Islet precursor cell (in vitro differentiated cells): Measurements from ENCODE around the gene AP4B1.
A peak's percentile ranks its signal among the peaks of the same experiment; 100 is the strongest.

ENCODE experiments used
- DNase-seq: peaks from one replicate; pipeline ENCODE4 v3.0.0-alpha.2; 2018

The AP4B1 gene

GRCh38 chr1:113929750-113930498 is 25.3 kb upstream of the AP4B1 start:
- peak; percentile 71 for DNase-seq

- DNase-seq = peak; percentile 96
Measured at GRCh38 chr1:113928941-113929749, 24.5 kb upstream of the AP4B1 start, which contains the start of gene HIPK1. TSS of gene HIPK1 (plus strand) at chr1:113929324.

GRCh38 chr1:113928187-113928930 is 23.8 kb upstream of the AP4B1 start:
- DNase-seq = no peak

- DNase-seq = no peak
Measured at GRCh38 chr1:113924473-113924872, 19.9 kb upstream of the AP4B1 start.

- no peak for DNase-seq
Measured at GRCh38 chr1:113922957-113923356, 18.4 kb upstream of the AP4B1 start.

DNA sequence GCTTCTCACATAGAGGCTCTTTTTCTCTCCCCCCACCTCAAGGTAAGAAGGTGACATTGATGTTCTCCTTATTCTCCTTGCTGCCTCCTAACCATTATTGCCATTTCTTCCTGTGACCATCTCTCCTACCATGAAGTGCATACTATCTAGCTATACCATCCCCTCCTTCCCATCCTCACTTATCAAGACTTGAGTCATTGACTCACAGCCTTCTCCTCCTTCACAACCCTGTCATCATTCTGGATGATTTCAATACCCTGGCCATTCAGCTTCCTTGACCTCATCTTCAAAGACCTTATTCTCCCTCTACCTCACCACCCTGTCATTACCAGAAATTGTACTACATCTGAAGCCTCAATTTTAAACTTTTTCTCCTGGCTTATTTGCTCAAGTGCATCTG is 13.6 kb upstream of the AP4B1 start:
- DNase-seq = no peak

- DNase-seq = no peak
Measured at GRCh38 chr1:113917400-113918082, 12.9 kb upstream of the AP4B1 start.

DNA sequence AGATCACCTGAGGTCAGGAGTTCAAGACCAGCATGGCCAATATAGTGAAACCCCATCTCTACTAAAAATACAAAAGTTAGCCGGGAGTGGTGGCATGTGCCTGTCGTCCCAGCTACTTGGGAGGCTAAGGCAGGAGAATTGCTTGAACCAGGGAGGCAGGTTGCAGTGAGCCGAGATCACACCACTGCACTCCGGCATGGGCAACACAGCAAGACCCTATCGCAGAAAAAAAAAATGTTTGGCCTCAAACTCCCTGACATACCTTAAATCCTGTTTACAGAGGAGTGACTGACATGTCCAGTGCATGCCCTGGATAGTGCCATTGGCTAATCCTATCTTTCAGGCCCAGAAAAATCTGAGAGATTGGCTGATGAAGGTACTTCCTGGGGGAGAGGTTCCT is 12.4 kb upstream of the AP4B1 start:
- DNase-seq = no peak

- no peak for DNase-seq
Measured at GRCh38 chr1:113913887-113914664, 9.5 kb upstream of the AP4B1 start.

DNA sequence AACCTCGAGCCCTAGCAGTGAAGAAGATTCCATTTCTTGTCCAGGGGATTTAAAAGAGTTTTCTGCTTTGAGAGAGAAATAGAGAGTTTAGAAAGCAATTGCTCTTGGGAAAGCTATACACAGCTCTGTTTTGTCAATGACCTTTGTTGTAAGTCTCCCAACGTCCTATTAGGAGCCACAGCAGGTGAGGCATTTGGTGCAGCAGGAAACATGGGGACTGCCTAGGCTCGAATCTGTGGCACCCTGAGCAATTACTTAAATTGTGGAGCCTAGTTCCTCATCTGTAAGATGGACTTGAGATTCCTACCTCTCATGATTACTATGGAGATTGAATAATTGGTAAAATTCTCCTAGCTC is 8.7 kb upstream of the AP4B1 start:
- no peak for DNase-seq

DNA sequence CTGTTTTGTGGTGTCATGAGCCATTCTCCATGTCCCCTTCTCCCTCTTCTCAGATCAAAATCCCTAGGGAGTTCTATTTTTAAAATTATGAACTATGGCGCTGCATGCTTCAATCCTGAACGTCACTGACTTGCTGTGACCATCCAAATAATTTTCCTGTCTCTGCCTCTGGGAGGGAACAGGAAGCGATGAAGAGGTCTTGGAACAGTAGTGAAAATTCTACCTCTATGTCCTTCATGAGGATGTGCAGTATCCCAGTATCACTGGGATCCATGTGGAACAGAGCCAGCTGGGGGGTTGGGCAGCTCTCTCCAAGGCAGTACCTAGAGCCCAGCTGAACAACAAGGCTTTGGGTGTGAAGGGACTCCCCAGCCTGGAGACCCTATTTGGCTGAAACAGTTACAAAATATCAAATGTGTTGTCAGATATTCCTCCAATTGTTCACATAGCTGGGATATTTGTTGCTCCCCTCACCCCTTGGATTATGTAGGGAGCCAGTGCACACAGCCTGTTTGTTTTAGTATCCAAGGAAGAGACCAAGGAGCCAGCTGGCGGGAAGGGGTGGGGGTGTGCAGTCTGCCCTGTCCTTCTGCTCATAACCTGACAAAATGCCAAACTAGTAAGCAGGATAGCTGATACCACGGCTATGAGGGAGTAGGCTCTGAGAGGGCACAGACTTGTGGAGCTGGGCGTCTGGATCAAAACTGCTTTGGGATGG is 8.2 kb upstream of the AP4B1 start:
- no peak for DNase-seq

GRCh38 chr1:113905435-113905861 is 849 bp upstream of the AP4B1 start:
- peak; percentile 76 for DNase-seq

GRCh38 chr1:113904293-113904673 is 316 bp downstream of the AP4B1 start:
- no peak for DNase-seq

GRCh38 chr1:113903501-113904292 is 902 bp downstream of the AP4B1 start:
- DNase-seq = no peak

DNA sequence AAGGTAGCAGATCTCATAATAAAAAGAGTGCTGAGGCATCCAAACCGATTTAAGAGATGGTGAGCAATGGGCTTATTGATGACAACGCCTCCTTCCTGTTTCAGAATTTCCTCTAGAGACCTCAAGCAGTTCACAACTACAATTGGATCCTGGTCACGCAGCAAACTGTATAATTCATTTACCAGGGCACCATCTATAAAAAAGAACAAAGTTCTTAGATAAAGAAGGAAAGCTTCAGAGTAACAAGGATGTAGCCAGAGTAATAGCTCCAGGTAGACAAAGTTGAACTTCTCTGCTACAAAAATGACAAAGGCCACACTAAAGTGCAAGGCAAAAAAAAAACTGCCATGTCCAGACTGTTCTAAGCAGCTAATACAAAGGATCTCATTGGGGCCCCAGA is 3.4 kb downstream of the AP4B1 start:
- no peak for DNase-seq

DNA sequence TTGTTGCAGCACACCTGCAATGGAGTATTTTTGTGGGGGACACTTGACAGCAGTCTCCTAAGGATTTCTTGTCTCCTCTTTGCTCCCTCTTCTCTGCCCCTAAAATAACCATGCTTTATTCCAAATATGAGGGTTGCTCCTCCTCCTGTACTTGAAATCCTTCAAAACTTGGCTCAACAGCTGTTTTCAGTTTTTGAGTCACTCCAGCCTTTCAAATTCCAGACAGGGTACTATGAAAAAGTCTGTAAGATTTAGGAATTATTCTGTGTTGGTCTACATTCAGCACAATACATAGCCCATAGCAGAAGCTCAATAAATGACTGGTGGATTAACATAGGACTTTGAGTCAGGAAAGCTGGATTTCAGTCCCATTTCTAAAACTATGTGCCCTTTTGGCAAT is 5.5 kb downstream of the AP4B1 start:
- DNase-seq = no peak

- DNase-seq = no peak
Measured at GRCh38 chr1:113898241-113898814, 6.3 kb downstream of the AP4B1 start.

GRCh38 chr1:113895961-113896360 is 8.6 kb downstream of the AP4B1 start:
- no peak for DNase-seq

DNA sequence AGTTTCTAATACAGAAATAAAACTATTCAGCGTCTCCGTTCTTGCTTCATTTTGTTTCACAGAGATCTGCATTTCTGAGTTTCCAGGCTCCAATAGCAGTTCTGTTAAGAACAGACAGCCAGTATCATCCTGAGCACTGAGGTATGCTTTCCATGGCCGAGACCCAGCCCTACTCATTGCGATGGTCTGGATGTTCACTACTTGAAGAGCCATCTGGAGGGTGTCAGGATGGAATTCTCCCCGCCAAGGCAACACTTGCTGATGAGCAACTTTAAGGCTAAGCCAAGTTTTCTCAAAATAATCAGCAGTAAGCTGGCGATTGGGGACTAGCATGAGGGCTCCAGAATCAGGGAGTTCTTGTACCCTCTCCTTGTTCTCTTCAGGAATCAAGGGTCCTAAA is 9.5 kb downstream of the AP4B1 start:
- DNase-seq = no peak

GRCh38 chr1:113893267-113893666 is 11.3 kb downstream of the AP4B1 start:
- DNase-seq = no peak
